Measurements from ENCODE around the gene AUTS2.
A peak's percentile ranks its signal among the peaks of the same experiment; 100 is the strongest.

AUTS2 gene

GRCh38 chr7:70676243-70676642, 1078.0 kb downstream of the AUTS2 start:
- no peak for TF ChIP-seq CTCF (IDR thresholded peaks at IDR 0.05; ENCODE audit: low read depth, low read length)
- no peak overlapping the region for H3K4me3 ChIP-seq (ENCODE audit: low read depth, low read length)

GRCh38 chr7:70678621-70679251, 1080.5 kb downstream of the AUTS2 start:
- TF ChIP-seq CTCF (IDR thresholded peaks at IDR 0.05; ENCODE audit: low read depth, low read length) = no peak
- no peak overlapping the region for H3K4me3 ChIP-seq (ENCODE audit: low read depth, low read length)

- H3K4me3 ChIP-seq (ENCODE audit: low read depth, low read length) = no peak overlapping the region
- no peak for TF ChIP-seq CTCF (IDR thresholded peaks at IDR 0.05; ENCODE audit: low read depth, low read length)
These were observed 1081.4 kb downstream of the AUTS2 start for GRCh38 chr7:70679661-70680060.

- TF ChIP-seq CTCF (IDR thresholded peaks at IDR 0.05; ENCODE audit: low read depth, low read length) = no peak
- no peak overlapping the region for H3K4me3 ChIP-seq (ENCODE audit: low read depth, low read length)
These were observed 1082.0 kb downstream of the AUTS2 start for GRCh38 chr7:70680306-70680705.

GRCh38 chr7:70680743-70681468, 1082.6 kb downstream of the AUTS2 start:
- no peak for TF ChIP-seq CTCF (IDR thresholded peaks at IDR 0.05; ENCODE audit: low read depth, low read length)
- no peak overlapping the region for H3K4me3 ChIP-seq (ENCODE audit: low read depth, low read length)

GRCh38 chr7:70681469-70682350, 1083.4 kb downstream of the AUTS2 start:
- TF ChIP-seq CTCF (IDR thresholded peaks at IDR 0.05; ENCODE audit: low read depth, low read length) = no peak
- peak overlapping the region; percentile 31; the same call in 1 of the 2 replicates for H3K4me3 ChIP-seq (ENCODE audit: low read depth, low read length)
